ENCODE results near the gene SPDYE2B.
"Not testable (repeated sequence)": the region's sequence is repeated elsewhere in the genome, so short reads cannot be mapped to it uniquely, and the experiment has no call there.

- not testable (repeated sequence) for TF ChIP-seq SMC3 (IDR thresholded peaks at IDR 0.05; ENCODE audit: low read depth, low read length); USF2 (IDR thresholded peaks at IDR 0.05; ENCODE audit: borderline replicate concordance, low read depth, low read length)
Measured at GRCh38 chr7:102696009-102696408, 45.9 kb downstream of the SPDYE2B start.
